GDM1 (cell line): ENCODE data around the gene SERPINA3.
"Not testable (repeated sequence)": the region's sequence is repeated elsewhere in the genome, so short reads cannot be mapped to it uniquely, and the experiment has no call there.

Source experiments
- DNase-seq: peaks from one replicate; lab custom pipeline; 2025; lab: John Stamatoyannopoulos, UW

SERPINA3 gene

DNA sequence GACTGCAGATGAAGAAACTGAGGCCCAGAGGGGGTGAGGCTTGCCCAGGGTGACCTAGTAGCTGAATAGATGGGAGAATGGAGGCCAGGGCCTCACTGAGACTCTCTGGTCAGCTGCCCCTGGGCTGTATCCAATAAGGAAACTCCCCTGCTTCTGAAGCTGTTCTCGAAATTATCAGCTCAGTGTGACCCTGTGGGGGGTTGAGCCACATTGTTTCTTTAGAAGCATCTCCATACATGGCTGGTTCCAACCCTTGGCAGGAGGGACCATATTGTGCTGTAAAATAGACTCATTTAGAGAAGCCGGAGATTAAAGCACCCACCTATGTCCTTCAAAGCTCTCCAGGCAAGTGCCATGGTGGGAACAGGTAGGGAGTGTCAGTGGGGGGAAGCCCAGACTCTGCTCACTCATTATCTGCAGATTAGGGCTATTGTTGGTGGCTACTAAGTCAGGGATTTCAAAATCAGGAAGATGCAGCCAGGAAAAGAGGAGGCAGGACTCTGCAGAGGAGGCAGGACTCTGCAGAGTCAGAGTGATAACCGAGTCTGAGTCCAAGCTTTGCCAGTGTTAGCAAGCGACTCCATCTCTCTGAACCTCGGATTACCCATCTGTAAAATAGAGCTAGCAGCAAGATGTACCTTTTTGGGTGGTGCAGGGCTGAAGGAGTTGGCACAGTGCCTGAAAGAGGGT is 27.5 kb upstream of the SERPINA3 start:
- DNase-seq: no peak

DNA sequence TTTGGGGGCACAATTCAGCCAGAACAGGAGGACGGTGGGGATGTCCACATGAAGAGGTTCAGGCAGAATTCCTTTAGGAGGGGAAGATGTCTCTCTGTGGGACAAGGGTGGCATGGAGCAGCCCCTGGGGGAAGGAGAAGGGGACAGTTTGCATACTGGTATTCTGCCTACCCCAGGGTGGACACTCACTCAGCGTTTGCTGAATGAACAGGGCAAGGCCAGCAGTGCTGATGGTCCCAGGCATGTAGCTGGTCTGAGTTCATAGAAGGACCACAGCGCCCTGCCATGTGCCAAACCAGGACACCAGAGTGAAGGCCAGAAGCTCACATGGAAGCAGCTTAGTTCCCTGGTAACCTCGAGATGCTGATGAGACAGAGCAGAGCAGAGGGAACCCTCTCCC is 25.6 kb upstream of the SERPINA3 start:
- no peak for DNase-seq

- no peak for DNase-seq
Measured at GRCh38 chr14:94588311-94588710, 23.9 kb upstream of the SERPINA3 start.

GRCh38 chr14:94591073-94591472 is 21.1 kb upstream of the SERPINA3 start:
- DNase-seq: no peak

DNA sequence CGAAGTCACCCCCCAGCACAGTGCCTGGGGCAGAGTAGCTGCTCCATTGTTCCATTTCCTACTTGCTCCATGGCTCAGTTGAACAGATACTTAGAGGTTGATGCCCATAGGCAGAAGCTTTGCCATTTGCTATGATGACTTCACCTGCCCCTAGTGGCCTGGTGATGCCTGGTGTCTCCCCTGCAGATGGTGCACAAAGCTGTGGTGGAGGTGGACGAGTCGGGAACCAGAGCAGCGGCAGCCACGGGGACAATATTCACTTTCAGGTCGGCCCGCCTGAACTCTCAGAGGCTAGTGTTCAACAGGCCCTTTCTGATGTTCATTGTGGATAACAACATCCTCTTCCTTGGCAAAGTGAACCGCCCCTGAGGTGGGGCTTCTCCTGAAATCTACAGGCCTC is 20.3 kb upstream of the SERPINA3 start:
- no peak for DNase-seq

GRCh38 chr14:94592457-94592856 is 19.7 kb upstream of the SERPINA3 start:
- DNase-seq: no peak

- no peak for DNase-seq
Measured at GRCh38 chr14:94593376-94593748, 18.8 kb upstream of the SERPINA3 start.

DNA sequence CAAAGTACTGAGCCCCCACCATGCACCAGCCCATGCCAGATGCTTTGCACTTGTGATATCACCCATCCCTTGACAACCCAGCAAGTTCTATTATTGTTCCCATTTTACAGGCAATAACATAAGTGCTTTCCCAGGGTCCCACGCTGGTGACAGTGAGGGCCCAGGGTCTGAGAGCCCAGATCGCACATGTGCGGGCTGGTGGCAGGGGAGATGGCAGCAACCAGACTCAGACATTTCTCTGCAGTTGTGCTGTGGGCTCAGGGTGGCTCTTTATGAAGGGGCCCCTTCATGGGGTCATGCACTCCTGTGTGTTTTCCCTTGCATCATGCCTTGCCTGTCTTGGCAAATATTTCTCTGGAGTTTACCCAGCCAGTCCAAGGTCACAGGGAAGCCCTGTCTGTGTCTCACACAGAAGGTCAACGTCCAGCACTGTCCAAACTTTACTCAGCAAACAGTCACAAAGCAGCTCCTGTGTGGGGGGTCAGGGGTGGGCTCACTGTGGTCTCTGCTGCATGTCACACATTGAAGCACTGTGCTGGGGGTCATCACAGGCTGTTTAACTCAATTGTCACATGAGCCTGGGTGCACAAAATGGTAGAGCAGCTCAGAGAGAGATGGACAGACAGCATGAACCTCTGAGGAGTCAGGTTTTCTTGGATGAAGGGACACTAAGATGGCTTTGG is 18.3 kb upstream of the SERPINA3 start:
- DNase-seq: no peak

DNA sequence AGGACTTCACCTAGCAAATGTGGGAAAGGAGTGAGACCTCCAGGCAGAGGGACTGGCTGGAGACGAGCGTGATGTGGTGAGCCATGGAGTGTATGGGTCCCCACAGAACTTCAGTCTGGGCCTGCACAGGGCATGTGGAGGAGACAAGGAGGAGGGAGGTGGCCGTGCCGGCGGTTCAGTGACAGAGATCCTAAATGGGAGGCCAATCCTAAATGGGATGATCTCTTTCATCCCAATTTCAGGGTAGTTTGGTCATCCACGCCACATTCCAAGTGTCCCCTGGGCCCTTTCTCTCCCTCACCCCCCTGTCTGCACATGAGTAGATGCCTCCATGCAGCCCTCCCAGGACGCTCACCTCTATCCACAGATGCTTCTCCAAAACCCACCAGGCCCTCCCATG is 17.8 kb upstream of the SERPINA3 start:
- no peak for DNase-seq

GRCh38 chr14:94595912-94596311 is 16.3 kb upstream of the SERPINA3 start:
- no peak for DNase-seq

GRCh38 chr14:94596361-94596760 is 15.8 kb upstream of the SERPINA3 start:
- no peak for DNase-seq

DNA sequence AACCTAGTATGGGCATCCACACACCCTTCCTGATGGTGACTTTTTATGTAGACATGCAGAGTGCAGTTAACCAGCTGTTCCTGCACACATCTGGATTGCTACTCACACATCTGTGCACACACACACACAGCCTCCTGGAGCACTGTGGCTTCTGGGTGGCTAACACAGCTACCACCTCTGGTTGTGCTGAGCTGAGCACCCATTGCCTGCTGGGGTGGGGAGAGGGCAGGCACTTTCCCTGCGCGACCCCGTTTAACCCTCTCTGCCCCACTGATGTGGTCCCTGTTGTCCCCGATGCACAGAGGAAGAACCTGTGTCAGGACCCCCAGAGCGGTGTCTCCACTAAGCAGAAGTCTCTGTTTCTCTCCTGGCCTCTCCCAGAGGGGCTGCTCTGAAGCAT is 14.4 kb upstream of the SERPINA3 start:
- no peak for DNase-seq

- no peak for DNase-seq
Measured at GRCh38 chr14:94598506-94598815, 13.7 kb upstream of the SERPINA3 start.

DNA sequence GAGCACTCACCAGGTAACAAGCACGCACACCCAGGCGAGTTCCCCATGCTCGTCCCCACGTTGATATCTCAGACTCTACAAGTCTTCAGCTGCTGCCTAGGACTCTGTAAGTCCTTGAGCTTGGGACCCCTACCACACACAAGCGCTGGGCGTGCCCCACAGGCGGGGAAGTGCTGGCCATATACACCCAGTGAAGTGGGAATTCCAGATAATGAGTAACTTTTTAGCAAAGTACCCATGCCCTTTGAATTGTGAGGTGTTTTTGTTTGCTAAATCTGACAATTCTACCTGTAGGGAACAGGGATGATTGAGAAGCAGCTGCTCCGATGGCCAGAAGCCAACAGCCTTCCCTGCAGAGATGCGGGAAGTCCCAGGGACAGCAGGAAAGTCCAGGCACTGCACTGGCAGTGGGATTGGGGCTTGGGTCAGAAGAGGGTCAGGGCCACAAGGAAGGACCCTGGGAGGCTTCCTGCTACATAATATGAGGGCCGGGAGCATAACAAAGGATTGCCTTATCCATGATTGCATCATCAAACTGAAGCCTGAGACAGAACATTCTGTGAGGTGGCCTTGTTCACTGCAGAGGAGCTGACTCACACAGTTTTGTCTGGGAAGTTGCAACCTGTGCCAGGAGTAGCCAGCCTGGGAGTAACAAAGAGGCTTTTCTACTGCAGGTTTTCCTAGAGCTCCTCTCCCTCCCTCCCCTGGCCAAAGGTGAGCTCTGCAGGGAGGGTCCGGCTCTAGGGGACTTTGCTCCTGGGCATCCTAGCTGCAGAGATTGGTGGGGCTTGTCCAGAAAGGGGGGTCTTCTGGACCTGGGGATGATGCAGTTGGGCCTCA is 13.2 kb upstream of the SERPINA3 start:
- DNase-seq: no peak

DNA sequence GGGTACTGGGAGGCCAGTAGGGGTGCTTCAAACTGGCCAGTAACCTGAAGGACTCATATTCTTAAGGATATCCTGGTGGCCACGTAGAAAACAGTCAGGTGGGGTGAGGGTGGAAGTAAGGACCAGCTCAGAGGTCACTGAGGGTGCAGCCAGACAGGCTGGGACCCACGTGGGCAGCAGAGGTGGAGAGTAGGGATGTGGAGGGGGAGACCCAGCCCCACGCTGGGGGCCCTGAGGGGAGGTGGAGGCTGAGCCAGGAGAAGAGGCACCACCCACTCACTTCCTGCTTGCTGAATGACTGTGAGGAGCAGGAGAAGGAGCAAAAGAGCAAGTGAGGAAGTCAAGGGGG is 12.6 kb upstream of the SERPINA3 start:
- DNase-seq: no peak

- DNase-seq: no peak
Measured at GRCh38 chr14:94600148-94600545, 12.0 kb upstream of the SERPINA3 start.

DNA sequence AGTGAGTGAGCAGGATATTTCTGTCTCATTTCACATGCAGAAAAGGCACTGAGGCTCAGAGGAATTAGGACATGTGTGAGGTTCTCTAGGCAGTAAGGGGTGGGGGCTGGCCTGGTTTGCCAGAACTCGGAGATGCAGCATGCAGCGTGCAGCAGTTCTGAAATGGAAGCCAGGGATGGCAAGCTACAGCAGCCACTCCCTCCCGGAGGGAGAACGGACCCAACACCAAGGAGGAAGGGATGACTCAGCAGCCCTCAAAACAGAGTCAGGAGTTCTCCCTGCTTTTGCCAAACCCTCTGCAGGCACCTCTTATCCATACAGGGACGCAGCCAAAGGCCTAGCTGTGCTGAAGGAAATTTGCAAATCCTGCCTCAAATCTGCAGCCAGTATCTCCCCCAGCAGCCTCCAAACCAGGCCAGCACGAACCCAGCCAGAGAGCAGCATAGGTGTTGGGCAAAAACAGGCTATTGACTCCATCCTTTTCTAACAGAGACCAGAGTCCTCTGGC is 10.3 kb upstream of the SERPINA3 start:
- no peak for DNase-seq

DNA sequence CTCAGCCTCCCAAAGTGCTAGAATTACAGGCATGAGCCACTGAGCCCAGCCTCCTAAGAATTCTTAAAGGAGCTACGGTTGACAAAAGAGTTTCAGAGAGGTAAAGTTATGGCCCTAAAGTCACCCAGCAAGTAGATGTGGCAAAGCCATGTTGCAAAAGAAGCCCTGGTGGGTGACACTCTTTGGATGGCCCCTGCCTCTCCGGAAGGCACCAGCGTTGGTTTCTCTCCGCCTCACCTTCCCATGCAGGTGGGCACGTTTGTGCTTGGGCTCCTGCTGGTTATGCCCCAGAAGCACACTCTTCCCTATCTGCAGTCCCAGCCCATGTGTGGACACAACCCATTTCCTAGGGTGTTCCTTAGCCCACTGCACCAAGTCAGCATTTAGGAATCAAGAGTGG is 9.5 kb upstream of the SERPINA3 start:
- no peak for DNase-seq

- DNase-seq: no peak
Measured at GRCh38 chr14:94605361-94605760, 6.8 kb upstream of the SERPINA3 start.

DNA sequence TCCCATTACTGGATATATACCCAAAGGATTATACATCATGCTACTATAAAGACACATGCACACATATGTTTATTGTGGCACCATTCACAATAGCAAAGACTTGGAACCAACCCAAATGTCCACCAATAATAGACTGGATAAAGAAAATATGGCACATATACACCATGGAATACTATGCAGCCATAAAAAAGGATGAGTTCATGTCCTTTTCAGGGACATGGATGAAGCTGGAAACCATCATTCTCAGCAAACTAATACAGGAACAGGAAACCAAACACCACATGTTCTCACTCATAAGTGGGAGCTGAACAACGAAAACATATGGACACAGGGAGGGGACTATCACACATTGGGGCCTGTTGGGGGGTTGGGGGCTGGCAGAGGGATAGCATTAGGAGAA is 3.2 kb upstream of the SERPINA3 start:
- not testable (repeated sequence) for DNase-seq

DNA sequence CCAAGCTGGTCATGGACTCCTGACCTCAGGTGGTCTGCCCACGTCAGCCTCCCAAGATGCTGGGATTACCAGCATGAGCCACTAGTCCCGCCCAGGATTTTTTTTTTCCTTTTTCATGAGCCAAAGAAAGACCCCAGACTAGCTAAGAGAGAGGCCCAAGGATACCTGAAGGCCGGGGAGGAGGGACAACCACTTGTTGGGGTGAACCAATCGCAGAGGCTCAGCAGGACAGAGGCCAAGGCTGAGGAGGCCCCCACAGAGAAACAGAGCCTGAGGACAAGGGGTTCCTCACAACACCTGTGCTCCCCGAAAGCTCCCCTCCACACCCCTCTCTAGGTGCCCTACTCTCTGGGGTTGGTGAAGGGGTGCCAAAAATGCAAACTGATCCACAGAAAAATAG is 1.0 kb upstream of the SERPINA3 start:
- DNase-seq: no peak

- DNase-seq: no peak
Measured at GRCh38 chr14:94612580-94613554, 676 bp downstream of the SERPINA3 start.
